Hypothalamus (tissue), 51 donors: Measurements from ENCODE around the gene VDR.

Source experiments
- DNase-seq, 51 donors: peaks; one replicate each; lab custom pipeline; 2025; lab: John Stamatoyannopoulos, UW

The VDR gene

DNA sequence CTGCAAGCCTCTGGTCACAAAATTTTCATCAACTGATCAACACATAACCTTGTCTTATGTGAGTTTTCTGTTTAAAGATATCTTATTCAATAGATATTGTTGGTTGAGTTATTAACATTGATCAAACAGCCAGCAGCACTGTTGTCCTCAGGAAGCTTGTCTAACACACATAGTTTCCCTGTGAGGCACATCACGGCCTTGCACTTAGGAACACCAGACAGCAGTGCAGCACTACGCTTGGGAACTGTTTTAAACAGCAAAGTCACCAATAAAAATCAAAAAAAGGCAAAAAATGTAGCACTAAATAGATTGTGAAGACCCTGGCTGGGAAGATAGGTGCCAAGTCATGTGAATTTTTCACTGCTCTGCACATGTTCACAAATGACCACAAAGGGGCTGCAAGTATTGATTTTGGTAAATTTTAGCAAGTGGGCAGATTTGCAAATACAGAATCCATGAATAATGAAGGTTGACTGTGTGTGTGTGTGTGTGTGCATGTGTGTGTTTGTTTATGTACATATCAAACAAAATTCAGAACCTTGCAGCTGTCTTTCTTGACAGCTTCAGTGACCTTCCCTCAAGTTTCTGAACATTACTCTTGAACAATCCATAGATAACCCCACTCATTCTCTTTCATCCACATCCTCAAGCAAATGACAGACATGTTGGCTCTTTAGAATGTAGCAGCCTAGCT is 28.9 kb downstream of the VDR start:
- DNase-seq, result no peak

- DNase-seq, result no peak
Measured at GRCh38 chr12:47874316-47874715, 30.5 kb downstream of the VDR start.

GRCh38 chr12:47870175-47870781 is 34.5 kb downstream of the VDR start:
- no peak for DNase-seq

GRCh38 chr12:47868552-47869031 is 36.2 kb downstream of the VDR start:
- no peak for DNase-seq

GRCh38 chr12:47868041-47868440 is 36.8 kb downstream of the VDR start:
- DNase-seq, result no peak

DNA sequence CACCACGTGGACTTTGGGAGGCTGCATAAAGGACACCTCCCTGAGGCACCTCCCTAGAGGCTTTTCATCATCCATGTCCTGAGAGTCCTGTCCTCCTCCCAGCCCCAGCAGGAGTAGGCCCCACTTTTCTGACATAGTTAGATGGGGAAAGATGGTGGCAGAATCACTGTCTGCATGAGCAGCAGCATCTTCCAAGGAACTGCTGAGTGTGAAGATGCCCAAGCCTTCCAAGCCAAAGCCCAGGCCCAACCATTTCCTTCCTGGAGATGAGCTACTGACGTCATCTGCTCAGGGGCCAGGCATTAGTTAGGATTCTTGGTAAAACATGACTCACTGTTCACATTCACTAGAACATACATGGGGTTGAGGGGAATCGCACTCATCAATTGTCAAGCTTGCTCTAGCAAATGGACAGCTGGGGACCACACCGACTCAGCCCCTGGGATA is 37.3 kb downstream of the VDR start:
- DNase-seq, result no peak

- DNase-seq, result no peak
Measured at GRCh38 chr12:47864646-47865235, 40.1 kb downstream of the VDR start.

DNA sequence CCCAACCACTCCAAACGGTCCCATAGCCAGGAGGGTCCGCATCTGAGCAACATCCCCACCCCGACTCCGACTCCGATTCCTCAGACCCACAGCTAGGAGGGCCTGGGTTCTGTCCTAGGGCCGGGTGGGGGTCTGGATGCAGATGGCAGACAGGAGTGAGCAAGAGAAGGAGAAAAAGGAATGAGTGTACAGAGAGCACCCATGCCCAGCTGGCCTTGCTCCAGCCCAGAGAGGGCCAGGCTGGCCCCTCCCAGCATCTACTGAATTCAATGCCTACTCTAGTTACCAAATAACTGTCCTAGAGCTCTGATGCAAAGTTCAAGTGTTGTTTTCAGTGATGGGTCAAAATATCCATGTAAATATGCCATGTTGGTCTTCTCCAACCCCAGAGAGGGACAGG is 40.8 kb downstream of the VDR start:
- no peak for DNase-seq

GRCh38 chr12:47863467-47863866 is 41.3 kb downstream of the VDR start:
- DNase-seq, result no peak

- DNase-seq, result no peak
Measured at GRCh38 chr12:47862881-47863280, 41.9 kb downstream of the VDR start.

- no peak for DNase-seq
Measured at GRCh38 chr12:47862167-47862750, 42.5 kb downstream of the VDR start.

- DNase-seq, result no peak
Measured at GRCh38 chr12:47860873-47861272, 43.9 kb downstream of the VDR start.

DNA sequence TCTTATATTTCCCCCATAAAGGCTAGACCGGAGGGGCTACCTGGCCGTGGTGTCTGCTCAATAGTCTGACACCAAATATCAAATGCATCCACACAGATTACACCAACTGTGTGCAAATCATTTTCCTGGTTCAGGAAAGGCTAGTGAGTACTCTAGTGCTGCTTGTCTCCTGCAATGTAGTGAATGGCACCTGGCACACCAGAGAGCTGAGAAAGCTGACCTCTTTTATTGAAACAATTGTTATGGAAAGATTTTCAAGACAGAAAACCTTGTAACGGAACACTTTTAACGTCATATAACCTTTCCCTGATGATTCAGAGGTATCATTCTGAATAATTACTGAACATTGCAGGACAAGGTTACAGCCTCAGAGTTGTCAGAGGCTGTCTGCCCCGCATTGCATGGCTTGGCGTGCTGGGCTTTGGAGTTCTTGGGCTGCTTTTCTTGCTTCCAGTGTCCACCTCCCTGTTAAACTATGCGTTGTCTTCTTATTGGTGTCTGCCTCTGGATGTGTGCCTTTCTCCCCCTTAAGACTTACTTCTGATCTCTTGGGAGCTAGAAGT is 44.4 kb downstream of the VDR start:
- DNase-seq, result no peak

DNA sequence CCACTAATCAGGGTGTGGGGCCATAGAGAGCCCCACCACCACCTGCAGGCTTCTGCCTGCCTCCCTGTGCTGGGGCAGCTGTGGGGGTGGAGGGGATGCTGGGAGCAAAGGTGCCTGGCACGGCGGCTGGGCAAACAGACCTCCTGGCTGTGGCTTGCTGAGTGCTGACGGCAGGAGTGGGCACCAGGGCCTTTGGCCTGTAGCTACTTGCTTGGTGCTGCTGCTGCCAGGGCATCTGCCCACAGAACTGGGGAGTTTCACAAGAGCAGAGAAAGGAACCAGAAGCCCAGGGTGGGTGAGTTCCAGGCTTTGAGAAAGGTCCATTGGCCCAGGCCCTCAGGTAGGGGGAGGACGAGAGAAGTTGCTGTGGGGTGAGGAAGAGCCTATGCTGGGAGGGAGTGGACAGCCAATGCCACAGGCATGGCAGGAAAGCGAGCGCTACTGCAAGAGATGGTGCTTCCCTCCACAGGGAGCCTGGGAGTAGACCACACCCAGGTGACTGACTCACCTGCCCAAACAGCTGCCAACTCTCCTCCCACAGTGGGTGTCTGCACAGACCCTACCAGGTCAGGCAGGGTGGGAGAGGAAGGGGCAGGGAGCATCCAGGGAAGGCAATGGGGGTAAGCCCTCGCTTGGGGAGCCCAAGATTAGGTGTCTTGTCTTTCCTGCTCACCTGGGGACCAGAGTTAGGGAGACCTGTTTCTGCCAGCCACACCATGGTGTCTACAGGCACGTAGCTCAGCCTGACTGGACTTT is 46.1 kb downstream of the VDR start:
- DNase-seq, result no peak

- no peak for DNase-seq
Measured at GRCh38 chr12:47856721-47857575, 47.8 kb downstream of the VDR start.

- no peak for DNase-seq
Measured at GRCh38 chr12:47856094-47856493, 48.7 kb downstream of the VDR start.

GRCh38 chr12:47855502-47855901 is 49.3 kb downstream of the VDR start:
- DNase-seq, result no peak

DNA sequence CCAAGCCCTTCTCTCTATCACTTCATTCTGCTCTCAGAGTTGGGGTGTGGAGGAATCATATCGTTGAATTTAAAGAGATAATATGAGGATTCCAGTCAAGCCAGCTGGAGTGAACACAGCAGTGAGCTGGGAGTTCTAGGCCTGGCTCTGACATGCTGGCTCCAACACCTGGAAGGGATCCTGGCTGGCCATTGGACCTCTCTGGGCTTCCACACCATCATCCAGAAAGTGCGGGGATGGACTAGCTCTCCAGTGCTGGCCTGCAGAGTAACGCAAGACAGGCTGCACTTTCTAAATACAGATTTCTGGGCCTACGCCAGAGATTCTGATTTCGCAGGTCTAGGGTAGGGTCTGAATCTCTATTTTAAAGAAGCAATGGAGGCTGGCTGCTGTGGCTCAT is 50.3 kb downstream of the VDR start:
- DNase-seq, result no peak

- DNase-seq, result no peak
Measured at GRCh38 chr12:47852096-47852571, 52.7 kb downstream of the VDR start.
